Measurements from ENCODE around the gene YWHAG. TPM values are rescaled to one million over a fixed set of nuclear protein-coding genes. Genes with fewer than 3 reads are reported as not detected.

Gene YWHAG
- polyA plus RNA-seq, 3 donors, result 119 to 134 (median 133) TPM

GRCh38 chr7:76286842-76287403 lies 71.9 kb downstream of the YWHAG start:
- DNase-seq (ENCODE audit: extremely low read depth in 1 of 11, low read depth in 9 of 11, low spot score in 4 of 11), result no peak

- no peak for DNase-seq (ENCODE audit: extremely low read depth in 1 of 11, low read depth in 9 of 11, low spot score in 4 of 11)
Observed at GRCh38 chr7:76285604-76286374, 73.0 kb downstream of the YWHAG start.

GRCh38 chr7:76283254-76284159 lies 75.3 kb downstream of the YWHAG start:
- no peak for DNase-seq (ENCODE audit: extremely low read depth in 1 of 11, low read depth in 9 of 11, low spot score in 4 of 11)

DNA sequence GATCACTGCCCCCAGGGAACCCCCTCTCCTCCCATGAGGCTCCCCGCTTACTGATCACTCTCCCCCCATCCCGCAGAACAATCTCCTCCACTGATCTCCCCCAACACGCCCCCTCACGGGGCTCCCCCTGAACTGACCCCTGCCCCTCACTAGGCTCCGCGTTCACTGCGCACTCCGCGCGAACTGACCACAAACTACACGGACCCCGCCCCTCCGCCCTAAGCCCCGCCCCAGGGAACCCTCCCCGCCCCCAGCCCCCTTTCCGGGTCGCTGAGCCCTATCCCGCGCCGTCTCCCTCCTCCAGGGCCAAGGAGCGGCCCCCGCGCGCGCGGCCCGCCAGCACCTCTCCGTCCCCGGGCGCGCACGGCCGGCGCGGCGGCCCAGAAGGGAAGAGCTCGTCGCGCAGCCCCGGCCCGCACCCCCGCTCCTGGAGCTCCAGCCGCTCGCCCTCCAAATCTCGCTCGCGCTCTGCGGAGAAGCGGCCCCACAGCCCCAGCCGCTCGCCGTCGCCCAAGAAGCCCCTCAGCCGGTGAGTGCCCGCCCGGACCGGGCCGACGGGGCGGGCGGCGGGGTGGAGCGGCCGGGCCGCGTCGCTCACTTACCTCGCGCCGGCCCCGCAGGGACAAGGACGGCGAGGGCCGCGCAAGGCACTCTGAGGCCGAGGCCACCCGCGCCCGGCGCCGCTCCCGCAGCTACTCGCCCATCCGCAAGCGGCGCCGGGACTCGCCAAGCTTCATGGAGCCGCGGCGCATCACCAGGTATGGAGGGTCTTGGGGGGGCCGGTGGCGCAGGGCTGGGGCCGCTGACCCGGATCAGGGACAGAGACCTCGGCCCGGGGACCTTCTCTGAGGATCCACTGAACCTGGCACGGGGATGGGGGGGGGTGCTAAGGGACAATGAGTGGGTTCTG lies 76.2 kb downstream of the YWHAG start:
- no peak for DNase-seq (ENCODE audit: extremely low read depth in 1 of 11, low read depth in 9 of 11, low spot score in 4 of 11)

- no peak for DNase-seq (ENCODE audit: extremely low read depth in 1 of 11, low read depth in 9 of 11, low spot score in 4 of 11)
Observed at GRCh38 chr7:76281706-76282343, 77.0 kb downstream of the YWHAG start.

DNA sequence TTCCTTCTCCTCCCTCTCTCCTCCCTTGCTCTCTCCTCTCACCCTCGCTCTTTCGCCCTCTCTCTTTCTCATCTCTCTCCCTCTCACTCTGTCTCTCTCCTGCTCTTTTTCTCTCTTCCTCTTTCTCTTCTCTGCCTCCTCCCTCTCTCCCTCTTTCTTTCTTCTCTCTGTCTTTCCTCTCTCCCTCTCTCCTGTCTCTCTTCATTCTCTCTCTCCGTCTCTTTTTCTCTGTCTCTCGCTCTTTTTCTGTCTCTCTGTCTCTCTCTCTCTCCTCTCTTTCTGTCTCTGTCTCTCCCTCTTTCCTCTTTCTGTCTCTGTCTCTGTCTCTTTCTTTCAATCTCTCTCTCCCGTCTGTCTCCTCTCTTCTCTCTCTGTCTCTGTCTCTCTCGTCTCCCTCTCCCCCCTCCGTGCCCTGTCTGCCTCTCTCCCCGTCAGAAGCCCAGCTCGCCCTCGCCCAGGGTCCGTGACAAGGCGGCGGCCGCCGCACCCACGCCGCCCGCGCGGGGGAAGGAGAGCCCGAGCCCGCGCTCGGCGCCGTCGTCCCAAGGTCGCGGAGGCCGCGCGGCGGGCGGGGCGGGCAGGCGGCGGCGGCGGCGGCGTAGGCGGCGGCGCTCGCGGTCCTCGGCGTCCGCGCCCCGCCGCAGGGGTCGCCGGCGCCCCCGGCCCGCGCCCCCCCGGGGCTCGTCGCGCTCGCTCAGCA lies 77.6 kb downstream of the YWHAG start:
- DNase-seq (ENCODE audit: extremely low read depth in 1 of 11, low read depth in 9 of 11, low spot score in 4 of 11), result no peak

DNA sequence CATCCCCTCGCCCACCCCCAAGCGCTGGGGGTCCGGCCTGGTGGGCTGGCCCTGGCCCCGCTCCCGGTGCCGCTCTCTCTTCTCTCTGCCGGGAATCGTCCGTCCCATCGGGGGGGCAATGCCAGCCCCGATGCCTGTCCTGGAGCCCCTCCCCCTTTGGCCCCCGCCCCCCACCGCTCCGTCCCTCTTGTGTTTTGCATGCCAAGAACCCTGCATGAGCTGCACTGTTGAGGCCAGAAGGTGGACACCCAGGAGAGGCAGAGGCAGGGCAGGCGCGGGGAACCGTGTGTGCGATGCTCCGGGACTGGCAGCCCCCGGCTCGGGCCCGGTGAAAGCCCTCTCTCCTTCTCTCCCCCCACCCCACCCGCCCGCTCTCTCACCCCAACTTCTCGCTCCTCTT lies 78.4 kb downstream of the YWHAG start:
- no peak for DNase-seq (ENCODE audit: extremely low read depth in 1 of 11, low read depth in 9 of 11, low spot score in 4 of 11)

GRCh38 chr7:76278540-76278939 lies 80.3 kb downstream of the YWHAG start:
- no peak for DNase-seq (ENCODE audit: extremely low read depth in 1 of 11, low read depth in 9 of 11, low spot score in 4 of 11)

Other genes with a start within 250 kb of the YWHAG start
- 1 to 10 TPM in 2 of 3 donors, under 1 TPM in 1; 1.00 to 2.3 (median 2.3) TPM for gene SRRM3, start 157.1 kb downstream of the YWHAG start, polyA plus RNA-seq (ENCODE audit: insufficient read length in 3 of 3)
- gene HSPB1, start 56.3 kb downstream of the YWHAG start, polyA plus RNA-seq (ENCODE audit: insufficient read length in 3 of 3), result 100 to 1,000 TPM; 119 to 226 (median 218) TPM
- gene SSC4D, start 50.7 kb upstream of the YWHAG start, polyA plus RNA-seq (ENCODE audit: insufficient read length in 3 of 3), result 1 to 10 TPM; 5.2 to 7.2 (median 5.5) TPM
- 10 to 100 TPM in 1 of 3 donors, 1 to 10 TPM in 2; 4.9 to 11.0 (median 8.6) TPM for gene ZP3, start 66.0 kb upstream of the YWHAG start, polyA plus RNA-seq (ENCODE audit: insufficient read length in 3 of 3)
- 10 to 100 TPM in 2 of 3 donors, 1 to 10 TPM in 1; 5.8 to 11.0 (median 10.4) TPM for gene DTX2, start 102.7 kb upstream of the YWHAG start, polyA plus RNA-seq (ENCODE audit: insufficient read length in 3 of 3)
- gene UPK3B, start 151.6 kb upstream of the YWHAG start, polyA plus RNA-seq (ENCODE audit: insufficient read length in 3 of 3), result 1 to 10 TPM; 1.2 to 2.4 (median 1.4) TPM
- 1 to 10 TPM; 1.6 to 4.0 (median 2.0) TPM for gene SPDYE16, start 184.3 kb upstream of the YWHAG start, polyA plus RNA-seq (ENCODE audit: insufficient read length in 3 of 3)

Measured in renal cortex interstitium (tissue), 11 donors.